ENCODE data around the gene AFAP1. TPM values are rescaled to one million over a fixed set of nuclear protein-coding genes. Genes with fewer than 3 reads are reported as not detected.

AFAP1 gene
- total RNA-seq, 1 experiment from 2014 or later, result 94.7 TPM

DNA sequence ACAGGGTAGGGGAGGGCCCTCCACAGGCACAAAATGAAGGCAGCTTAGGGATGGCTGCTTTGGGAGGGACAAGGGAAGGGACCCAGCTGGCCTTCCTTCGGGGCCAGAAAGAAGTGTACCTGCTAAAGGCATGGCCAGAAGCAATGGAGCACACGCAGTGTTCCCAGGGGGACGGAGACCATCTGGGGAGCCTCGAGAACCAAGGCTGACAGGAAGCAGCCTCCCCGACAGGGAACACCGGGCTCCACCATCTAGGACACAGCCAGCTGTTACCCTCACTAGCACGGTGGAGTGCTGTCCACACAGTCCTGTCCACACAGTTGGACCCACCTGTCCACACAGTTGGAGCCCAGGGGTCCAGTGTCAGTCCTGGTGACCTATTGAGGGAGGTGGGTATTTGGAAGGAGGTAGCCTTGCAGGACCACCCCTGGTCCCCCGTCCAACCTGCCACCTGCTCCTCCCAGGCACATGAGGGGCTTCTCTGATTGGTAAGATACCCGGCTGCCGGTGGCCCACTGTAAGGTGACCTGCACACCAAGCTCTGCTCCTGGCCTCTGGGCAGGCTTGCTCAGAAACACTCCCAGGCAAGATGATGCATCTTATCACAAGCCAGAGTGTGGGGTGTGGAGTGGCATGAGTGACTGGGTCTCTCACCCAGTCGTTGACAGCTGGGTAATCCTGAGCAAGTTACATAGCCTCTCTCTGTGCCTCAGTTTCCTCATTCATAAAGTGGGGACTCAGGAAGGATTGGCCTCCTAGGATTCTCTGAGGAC, 20.5 kb upstream of the AFAP1 start:
- no peaks in the 10 kb centered on the region for H3K36me3 ChIP-seq (ENCODE audit: control insufficient read depth, insufficient read depth, low read length)
- BruUV-seq (replicated peaks), result no TSS peak
- ChIA-PET CTCF (no interaction called here), POLR2A (interaction anchor here (0.6 kb wide), 1 partner anchor 22 kb away, joined by 4 read pairs; no protein-coding TSS in a partner anchor)
- intact Hi-C loops (cut with micrococcal nuclease; ENCODE audit: unreplicated experiment) (no loop called here), in situ Hi-C loops (cut with HindIII; ENCODE audit: low pct_unique_long_range_greater_than_20kb, low sequenced_read_pairs) (no loop called here)
- TF ChIP-seq, protein P1, sequence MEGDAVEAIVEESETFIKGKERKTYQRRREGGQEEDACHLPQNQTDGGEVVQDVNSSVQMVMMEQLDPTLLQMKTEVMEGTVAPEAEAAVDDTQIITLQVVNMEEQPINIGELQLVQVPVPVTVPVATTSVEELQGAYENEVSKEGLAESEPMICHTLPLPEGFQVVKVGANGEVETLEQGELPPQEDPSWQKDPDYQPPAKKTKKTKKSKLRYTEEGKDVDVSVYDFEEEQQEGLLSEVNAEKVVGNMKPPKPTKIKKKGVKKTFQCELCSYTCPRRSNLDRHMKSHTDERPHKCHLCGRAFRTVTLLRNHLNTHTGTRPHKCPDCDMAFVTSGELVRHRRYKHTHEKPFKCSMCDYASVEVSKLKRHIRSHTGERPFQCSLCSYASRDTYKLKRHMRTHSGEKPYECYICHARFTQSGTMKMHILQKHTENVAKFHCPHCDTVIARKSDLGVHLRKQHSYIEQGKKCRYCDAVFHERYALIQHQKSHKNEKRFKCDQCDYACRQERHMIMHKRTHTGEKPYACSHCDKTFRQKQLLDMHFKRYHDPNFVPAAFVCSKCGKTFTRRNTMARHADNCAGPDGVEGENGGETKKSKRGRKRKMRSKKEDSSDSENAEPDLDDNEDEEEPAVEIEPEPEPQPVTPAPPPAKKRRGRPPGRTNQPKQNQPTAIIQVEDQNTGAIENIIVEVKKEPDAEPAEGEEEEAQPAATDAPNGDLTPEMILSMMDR (IDR thresholded peaks at IDR 0.05), result no peak
- TF ChIP-seq SIN3A (IDR thresholded peaks at IDR 0.05; ENCODE audit: borderline replicate concordance, insufficient read depth, low read depth, low read length) (no peak), TCF7L2 (IDR thresholded peaks at IDR 0.05; ENCODE audit: low read depth, low read length) (no peak), REST (IDR thresholded peaks at IDR 0.05; ENCODE audit: insufficient read depth in 1 of 2, low read depth in 2 of 2, low read length in 1 of 2) (no peak), POLR2AphosphoS5 (IDR thresholded peaks at IDR 0.05; ENCODE audit: low read depth, low read length) (no peak)
- peak overlapping the region; percentile 99 for H3K27ac ChIP-seq (ENCODE audit: low read length)
- no peaks in the 10 kb centered on the region for H3K9me3 ChIP-seq (ENCODE audit: control insufficient read depth, insufficient read depth, low read depth, low read length)
- no peaks in the 10 kb centered on the region for H3K27me3 ChIP-seq (ENCODE audit: control insufficient read depth, insufficient read depth, low read length)
- peak; percentile 32; the same call in 1 of the 2 replicates for ATAC-seq
- no peak overlapping the region for H3K4me3 ChIP-seq (ENCODE audit: low read depth in 2 of 2, low read length in 2 of 2)
- H3K4me1 ChIP-seq (ENCODE audit: control insufficient read depth, insufficient read depth, low read length), result peaks cover 81% of the 10 kb centered on the region
- no peak for DNase-seq (ENCODE audit: low read depth, low spot score)

DNA sequence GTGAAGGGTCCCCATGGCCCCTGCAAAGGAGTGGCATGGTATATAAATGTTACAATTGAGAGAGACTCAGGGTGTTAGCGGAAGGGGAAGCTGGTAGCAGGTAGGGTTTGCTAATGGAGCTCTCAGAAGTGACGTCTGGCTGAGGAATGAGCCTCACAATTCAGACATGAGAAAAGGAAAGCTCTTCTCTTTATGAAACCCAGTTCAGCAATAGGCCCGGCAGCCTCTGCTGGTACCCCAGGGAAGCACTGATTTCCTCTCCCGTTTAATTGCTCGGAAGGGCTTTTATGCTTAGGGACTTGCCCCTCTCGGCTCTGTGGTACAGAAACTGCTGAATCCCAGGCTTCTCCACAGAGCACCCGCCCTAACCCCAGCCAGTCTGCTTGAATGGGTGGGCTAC, 19.4 kb upstream of the AFAP1 start:
- H3K27ac ChIP-seq (ENCODE audit: low read length), result peak overlapping the region; percentile 99
- H3K36me3 ChIP-seq (ENCODE audit: control insufficient read depth, insufficient read depth, low read length), result no peaks in the 10 kb centered on the region
- in situ Hi-C loops (cut with HindIII; ENCODE audit: low pct_unique_long_range_greater_than_20kb, low sequenced_read_pairs) (no loop called here), intact Hi-C loops (cut with micrococcal nuclease; ENCODE audit: unreplicated experiment) (no loop called here)
- no peak overlapping the region for H3K4me3 ChIP-seq (ENCODE audit: low read depth in 2 of 2, low read length in 2 of 2)
- no TSS peak for BruUV-seq (replicated peaks)
- TF ChIP-seq POLR2AphosphoS5 (IDR thresholded peaks at IDR 0.05; ENCODE audit: low read depth, low read length), result no peak
- no peak for TF ChIP-seq SIN3A (IDR thresholded peaks at IDR 0.05; ENCODE audit: borderline replicate concordance, insufficient read depth, low read depth, low read length)
- TF ChIP-seq REST (IDR thresholded peaks at IDR 0.05; ENCODE audit: insufficient read depth in 1 of 2, low read depth in 2 of 2, low read length in 1 of 2), result no peak
- no peak for TF ChIP-seq TCF7L2 (IDR thresholded peaks at IDR 0.05; ENCODE audit: low read depth, low read length)
- TF ChIP-seq, protein P1 (IDR thresholded peaks at IDR 0.05), result no peak
- H3K4me1 ChIP-seq (ENCODE audit: control insufficient read depth, insufficient read depth, low read length), result peaks cover 72% of the 10 kb centered on the region
- ChIA-PET POLR2A (interaction anchor here (0.5 to 0.6 kb wide), 2 partner anchors 21 to 47 kb away, joined by 3 to 12 read pairs; no protein-coding TSS in a partner anchor), CTCF (interaction anchor here (0.6 kb wide), 1 partner anchor 44 kb away, joined by 4 read pairs; no protein-coding TSS in a partner anchor)
- no peak for DNase-seq (ENCODE audit: low read depth, low spot score)
- ATAC-seq, result no peak
- H3K9me3 ChIP-seq (ENCODE audit: control insufficient read depth, insufficient read depth, low read depth, low read length), result no peaks in the 10 kb centered on the region
- no peaks in the 10 kb centered on the region for H3K27me3 ChIP-seq (ENCODE audit: control insufficient read depth, insufficient read depth, low read length)
